Stomach smooth muscle (tissue), 2 donors: ENCODE data around the gene FAM180A.
"Not testable (repeated sequence)": the region's sequence is repeated elsewhere in the genome, so short reads cannot be mapped to it uniquely, and the experiment has no call there.

Source experiments
- H3K27ac ChIP-seq: one replicate; pipeline ENCODE4 v1.7.0; 2013; ENCODE audit warnings: mild to moderate bottlenecking, low read length, inconsistent platforms
- H3K27me3 ChIP-seq, 2 donors: one replicate each; pipeline ENCODE4 v1.7.0; 2013; ENCODE audit warnings: low read length in 2 of 2; ENCODE audit not compliant: insufficient read depth in 2 of 2, control insufficient read depth in 1 of 2
- H3K36me3 ChIP-seq, 2 donors: one replicate each; pipeline ENCODE4 v1.7.0; 2013; ENCODE audit warnings: low read length in 2 of 2; ENCODE audit not compliant: control insufficient read depth in 2 of 2, insufficient read depth in 2 of 2
- H3K4me1 ChIP-seq: one replicate; pipeline ENCODE4 v1.7.0; 2013; ENCODE audit warnings: low read length; ENCODE audit not compliant: control insufficient read depth, insufficient read depth
- H3K4me3 ChIP-seq, 2 donors: one replicate each; pipeline ENCODE4 v1.7.0; 2013; ENCODE audit warnings: low read length in 2 of 2
- H3K9ac ChIP-seq, 2 donors: one replicate each; pipeline ENCODE4 v1.7.0; 2013; ENCODE audit warnings: low read length in 2 of 2, mild to moderate bottlenecking in 1 of 2
- H3K9me3 ChIP-seq, 2 donors: one replicate each; pipeline ENCODE4 v1.7.0; 2013; ENCODE audit warnings: low read length in 2 of 2; ENCODE audit not compliant: control insufficient read depth in 2 of 2
- donor health status: healthy.
- donor health status: Pancreatic carcinoma.

Gene FAM180A

DNA sequence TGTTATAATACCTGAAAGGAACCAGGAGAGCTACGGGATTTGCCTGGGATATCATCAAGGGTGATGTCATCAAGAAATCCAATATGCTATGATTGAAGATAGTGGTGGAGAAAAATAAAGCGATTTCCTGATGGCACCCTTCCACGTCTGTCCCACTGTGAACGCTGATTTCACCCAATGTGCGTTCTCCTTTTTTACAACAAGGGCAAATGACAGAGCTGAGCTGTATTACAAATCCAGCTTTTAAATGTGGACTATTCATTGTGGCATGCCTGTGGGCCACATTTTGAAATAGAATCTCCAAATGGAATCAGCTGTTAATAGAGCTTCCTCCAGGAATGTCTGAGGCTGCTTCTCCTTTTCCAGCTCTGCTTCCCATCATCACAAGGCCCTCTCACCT is 43.9 kb downstream of the FAM180A start:
- no peak overlapping the region for H3K4me3 ChIP-seq
- no peak overlapping the region for H3K27ac ChIP-seq
- H3K36me3 ChIP-seq = no peaks in the 10 kb centered on the region
- no peaks in the 10 kb centered on the region for H3K9me3 ChIP-seq
- H3K27me3 ChIP-seq = no peaks in the 10 kb centered on the region
- no peaks in the 10 kb centered on the region for H3K4me1 ChIP-seq
- H3K9ac ChIP-seq = no peak overlapping the region

DNA sequence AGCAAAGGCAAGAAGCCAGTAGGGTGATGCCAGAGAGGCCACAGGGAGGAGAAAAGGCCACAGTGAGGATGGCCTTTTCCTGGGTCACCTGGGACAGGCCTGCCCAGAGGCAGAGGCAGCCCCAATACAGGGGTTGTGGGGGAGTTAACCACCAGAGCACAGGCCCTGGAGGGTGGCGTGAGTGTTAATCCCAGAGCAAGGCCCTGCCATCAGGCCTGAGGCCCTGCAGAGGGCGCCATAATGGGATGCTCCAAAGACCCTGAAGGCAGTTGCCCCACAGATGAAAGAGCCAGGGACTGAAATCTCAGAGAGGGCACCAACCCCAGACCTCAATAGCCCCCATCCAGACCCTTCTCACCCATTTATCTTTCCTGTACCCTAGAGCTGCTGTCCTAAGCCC is 44.5 kb downstream of the FAM180A start:
- no peaks in the 10 kb centered on the region for H3K36me3 ChIP-seq
- no peak overlapping the region for H3K4me3 ChIP-seq
- no peak overlapping the region for H3K27ac ChIP-seq
- H3K27me3 ChIP-seq = no peaks in the 10 kb centered on the region
- no peak overlapping the region for H3K9ac ChIP-seq
- no peaks in the 10 kb centered on the region for H3K4me1 ChIP-seq
- H3K9me3 ChIP-seq = no peaks in the 10 kb centered on the region

DNA sequence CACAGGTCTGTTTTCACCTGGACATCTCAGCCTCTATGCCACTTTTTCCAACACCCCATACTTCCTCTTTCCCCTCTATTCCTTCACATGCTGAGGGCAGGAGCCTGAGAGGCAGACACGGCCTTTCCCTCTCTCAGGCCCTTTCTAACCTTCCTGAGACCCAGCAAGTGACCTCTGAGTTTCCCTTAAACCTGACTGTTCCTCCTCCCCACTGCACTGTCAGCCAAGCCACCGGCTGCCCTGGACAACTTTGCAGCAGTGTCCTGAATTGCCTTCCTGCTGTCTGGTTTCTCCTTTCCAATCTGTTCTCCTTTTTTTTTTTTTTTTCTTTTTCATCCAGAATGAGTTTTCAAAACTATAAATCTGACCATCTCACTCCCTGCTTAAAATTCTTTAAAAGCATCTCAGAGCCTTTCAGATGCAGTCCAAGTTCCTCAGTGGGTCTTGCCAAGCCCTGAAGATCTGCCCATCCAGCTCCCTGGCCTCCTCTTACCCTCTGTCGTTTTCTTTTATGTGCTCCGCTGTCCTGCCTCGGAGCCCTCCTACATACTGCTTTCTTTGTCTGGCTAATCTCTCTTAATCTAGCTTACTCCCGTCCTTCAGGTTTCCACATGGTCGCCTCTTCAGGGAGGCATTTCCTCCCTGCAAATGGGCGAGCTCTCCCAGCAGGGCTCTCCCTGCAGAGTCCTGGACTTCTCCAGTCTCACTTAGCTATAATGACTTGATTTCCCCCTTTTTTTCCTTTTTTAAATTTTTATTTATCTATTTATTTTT is 51.1 kb downstream of the FAM180A start:
- H3K27ac ChIP-seq = no peak overlapping the region
- no peak overlapping the region for H3K4me3 ChIP-seq
- H3K27me3 ChIP-seq = no peaks in the 10 kb centered on the region

DNA sequence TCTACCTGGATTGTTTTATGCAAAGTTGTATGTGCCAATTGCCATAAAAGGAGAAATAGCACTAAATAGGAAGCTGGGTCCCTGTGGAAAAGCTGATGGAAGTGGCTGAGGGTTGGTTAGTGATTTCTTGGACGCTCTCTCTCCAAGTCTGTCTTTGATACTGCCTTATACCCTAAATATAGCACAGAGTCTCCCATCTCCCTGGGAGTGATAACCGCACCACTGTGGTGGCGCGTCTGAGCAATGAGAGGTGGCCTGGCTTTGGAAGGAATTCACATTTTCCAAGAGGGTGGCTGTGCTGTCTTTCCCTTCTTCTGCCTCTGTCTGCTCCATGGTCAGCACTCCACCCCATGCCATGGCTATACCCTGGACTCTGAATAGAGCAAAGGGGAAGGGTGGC is 55.1 kb downstream of the FAM180A start:
- Histone ChIP-seq H3K27ac (no peak overlapping the region), H3K9ac (no peak overlapping the region), H3K27me3 (no peaks in the 10 kb centered on the region), H3K4me3 (no peak overlapping the region), H3K9me3 (no peaks in the 10 kb centered on the region), H3K4me1 (no peaks in the 10 kb centered on the region), H3K36me3 (peaks cover 10 to 11% of the 10 kb centered on the region in 2 donors)

More for the DNA sequence above, 51.1 kb downstream of the FAM180A start:
- no peaks in the 10 kb centered on the region for H3K4me1 ChIP-seq
- H3K9me3 ChIP-seq = no peaks in the 10 kb centered on the region
- peaks cover under 1 to 6% of the 10 kb centered on the region in 2 donors for H3K36me3 ChIP-seq
- H3K9ac ChIP-seq = no peak overlapping the region

DNA sequence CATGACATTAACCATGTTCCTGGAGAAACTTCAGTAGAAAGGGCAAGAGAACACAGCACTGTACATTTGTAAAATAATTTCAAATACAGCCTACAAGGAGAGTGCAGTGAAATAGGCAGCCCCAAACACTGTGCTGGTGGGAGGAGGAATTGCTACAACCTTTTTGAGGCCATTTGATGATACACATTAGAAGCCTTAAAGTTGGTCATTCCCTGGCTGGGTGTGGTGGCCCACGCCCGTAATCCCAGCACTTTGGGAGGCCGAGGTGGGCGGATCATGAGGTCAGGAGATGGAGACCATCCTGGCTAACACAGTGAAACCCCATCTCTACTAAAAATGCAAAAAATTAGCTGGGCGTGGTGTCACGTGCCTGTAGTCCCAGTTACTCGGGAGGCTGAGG is 56.0 kb downstream of the FAM180A start:
- H3K4me1 ChIP-seq, H3K27me3 ChIP-seq, H3K27ac ChIP-seq, H3K4me3 ChIP-seq, H3K9ac ChIP-seq, H3K9me3 ChIP-seq: not testable (repeated sequence)
- peaks cover 10 to 11% of the 10 kb centered on the region in 2 donors for H3K36me3 ChIP-seq

DNA sequence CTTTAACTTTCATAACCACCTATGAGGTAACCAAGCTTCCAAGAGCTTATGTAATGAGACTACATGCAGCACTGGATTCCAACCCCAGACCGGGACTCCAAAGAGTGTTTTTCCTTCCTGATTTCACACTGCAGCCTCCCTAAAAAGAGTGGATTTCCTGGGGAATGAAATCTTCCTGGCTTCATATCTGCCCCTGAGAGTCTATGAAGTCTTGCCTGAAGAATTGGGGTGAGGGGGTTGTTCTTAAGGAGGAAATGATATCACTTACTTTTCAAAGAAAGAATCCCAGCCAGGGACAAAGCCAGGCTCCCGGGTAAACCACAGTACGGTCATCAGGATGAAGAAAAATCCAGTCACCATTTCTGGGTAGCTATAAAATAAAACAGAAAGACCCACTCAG is 56.6 kb downstream of the FAM180A start:
- Histone ChIP-seq H3K27me3 (no peaks in the 10 kb centered on the region), H3K9ac (no peak overlapping the region), H3K4me3 (no peak overlapping the region), H3K4me1 (no peaks in the 10 kb centered on the region), H3K36me3 (peaks cover 10 to 11% of the 10 kb centered on the region in 2 donors), H3K9me3 (no peaks in the 10 kb centered on the region), H3K27ac (no peak overlapping the region)

DNA sequence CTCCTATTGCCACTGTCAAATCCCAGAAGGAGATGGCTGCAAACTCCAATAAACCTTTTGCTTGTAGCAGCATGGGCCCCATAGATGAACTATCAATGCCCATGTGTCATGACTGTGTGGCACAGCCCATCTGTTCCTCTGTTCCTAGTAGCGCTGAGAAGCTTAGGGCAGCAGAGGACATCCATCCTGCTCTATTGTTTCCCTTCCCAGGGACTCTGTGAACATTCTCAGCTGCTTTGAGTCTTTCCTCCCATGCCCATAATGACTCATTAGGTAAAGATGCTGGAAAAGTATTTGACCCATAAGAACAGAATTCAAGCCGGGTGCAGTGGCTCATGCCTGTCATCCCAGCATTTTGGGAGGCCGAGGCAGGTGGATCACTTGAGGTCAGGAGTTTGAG is 58.0 kb downstream of the FAM180A start:
- H3K4me3 ChIP-seq = no peak overlapping the region
- H3K9me3 ChIP-seq = no peaks in the 10 kb centered on the region
- no peaks in the 10 kb centered on the region for H3K27me3 ChIP-seq
- H3K9ac ChIP-seq = no peak overlapping the region
- no peak overlapping the region for H3K27ac ChIP-seq
- H3K36me3 ChIP-seq = peaks cover 10 to 13% of the 10 kb centered on the region in 2 donors
- no peaks in the 10 kb centered on the region for H3K4me1 ChIP-seq

DNA sequence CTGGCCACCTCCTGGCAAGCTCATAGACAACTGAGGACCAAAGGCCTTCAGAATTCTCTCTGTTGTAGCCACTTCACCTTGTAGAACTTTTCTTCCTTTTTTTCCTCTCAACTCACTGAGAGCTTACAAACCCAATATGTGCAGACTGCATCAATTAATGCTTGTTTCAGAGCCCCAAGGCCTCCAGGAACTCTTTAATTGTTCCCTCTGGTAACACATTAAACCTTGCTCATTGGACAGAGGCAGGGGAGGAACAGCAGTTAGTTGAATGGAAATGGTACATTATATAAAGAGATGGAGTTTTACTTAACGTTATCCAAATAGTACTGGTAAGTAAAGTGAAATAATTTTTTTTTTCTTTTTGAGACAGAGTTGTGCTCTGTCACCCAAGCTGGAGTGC is 61.1 kb downstream of the FAM180A start:
- no peak overlapping the region for H3K9ac ChIP-seq
- no peak overlapping the region for H3K4me3 ChIP-seq
- no peaks in the 10 kb centered on the region for H3K27me3 ChIP-seq
- H3K36me3 ChIP-seq = peaks cover 9 to 12% of the 10 kb centered on the region in 2 donors
- no peaks in the 10 kb centered on the region for H3K9me3 ChIP-seq
- H3K27ac ChIP-seq = no peak overlapping the region
- peaks cover 14% of the 10 kb centered on the region for H3K4me1 ChIP-seq

DNA sequence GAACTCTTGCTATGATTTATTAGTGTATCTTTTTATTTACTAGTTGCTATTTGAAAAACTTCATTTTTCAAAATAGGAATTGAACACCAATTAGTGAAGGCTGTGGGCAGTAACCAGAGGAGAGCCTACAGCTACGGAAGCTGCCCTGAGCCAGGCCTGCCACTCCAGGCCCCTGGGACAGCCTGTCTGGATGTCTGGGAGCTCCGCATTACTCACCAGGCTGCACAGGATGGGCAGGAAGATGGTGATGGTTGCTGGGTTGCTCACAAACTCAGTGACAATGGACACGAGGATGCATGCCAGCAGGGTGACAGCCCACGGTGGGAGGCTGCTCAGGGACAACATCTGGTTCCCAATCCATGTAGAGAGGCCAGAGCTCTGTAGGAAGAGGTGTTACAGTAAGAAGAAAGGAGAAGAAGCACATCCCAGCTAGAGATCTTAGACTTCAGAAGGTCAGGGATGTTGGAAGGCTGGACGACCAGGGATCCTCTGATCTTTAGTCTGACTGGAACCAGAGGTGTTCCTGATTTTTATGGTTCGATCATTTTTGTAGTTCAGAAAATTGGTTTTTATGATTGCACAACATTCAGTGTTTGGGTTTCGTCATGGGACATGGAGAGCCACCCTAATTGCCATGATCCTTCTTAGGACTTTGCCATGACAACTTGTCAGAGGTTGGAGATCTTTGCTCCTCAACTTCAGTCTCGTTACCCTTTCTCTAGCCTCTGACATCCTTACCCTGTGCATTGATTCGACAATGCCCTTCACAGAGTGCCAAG is 63.1 kb downstream of the FAM180A start:
- Histone ChIP-seq H3K9me3 (no peaks in the 10 kb centered on the region), H3K4me3 (no peak overlapping the region), H3K36me3 (peaks cover 3 to 6% of the 10 kb centered on the region in 2 donors), H3K27ac (no peak overlapping the region), H3K4me1 (peaks cover 26% of the 10 kb centered on the region), H3K27me3 (no peaks in the 10 kb centered on the region), H3K9ac (no peak overlapping the region)

DNA sequence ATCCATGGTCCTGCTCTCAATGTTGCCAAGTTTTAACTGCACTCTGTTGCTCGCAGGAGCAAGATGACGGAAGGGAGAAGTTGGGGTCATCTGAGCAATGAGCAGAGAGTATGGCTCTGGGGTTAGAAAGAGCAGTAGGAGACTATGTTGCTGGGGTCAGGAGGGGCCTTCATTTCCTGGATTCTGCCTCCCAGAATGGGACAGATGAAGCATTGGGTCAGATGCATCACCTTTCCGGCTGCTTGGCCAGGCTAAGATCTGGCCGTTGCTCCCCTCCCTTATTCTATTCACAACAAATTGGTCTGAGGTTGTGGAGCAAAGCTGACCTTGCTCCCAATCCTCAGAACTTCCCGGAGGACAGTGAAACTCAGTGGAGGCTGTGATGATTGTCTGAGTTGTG is 63.9 kb downstream of the FAM180A start:
- Histone ChIP-seq H3K27ac (no peak overlapping the region), H3K9me3 (no peaks in the 10 kb centered on the region), H3K4me1 (peaks cover 26% of the 10 kb centered on the region), H3K4me3 (no peak overlapping the region), H3K9ac (no peak overlapping the region), H3K36me3 (peaks cover 3 to 4% of the 10 kb centered on the region in 2 donors), H3K27me3 (no peaks in the 10 kb centered on the region)

DNA sequence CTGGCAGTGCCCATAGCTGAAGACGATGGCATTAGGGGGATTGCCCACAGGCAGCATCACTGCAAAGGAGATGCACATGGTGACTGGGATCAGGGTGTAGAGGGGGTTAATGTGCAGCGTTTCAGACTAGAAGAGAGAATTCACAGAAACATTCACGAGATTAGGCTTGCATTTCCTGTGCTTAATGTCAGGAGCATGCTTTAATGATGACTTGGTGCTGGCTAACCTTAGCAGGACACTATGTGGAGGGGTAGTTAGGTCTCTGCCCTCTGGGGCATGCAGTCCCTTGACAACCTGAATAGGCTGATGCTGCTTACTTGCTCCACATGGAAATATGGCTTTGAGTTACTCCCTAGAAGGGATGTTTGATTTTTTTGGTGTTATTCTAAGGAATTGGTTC is 64.5 kb downstream of the FAM180A start:
- H3K36me3 ChIP-seq = peaks cover 0 to 4% of the 10 kb centered on the region in 2 donors

More for the DNA sequence above, 64.5 kb downstream of the FAM180A start:
- no peaks in the 10 kb centered on the region for H3K9me3 ChIP-seq
- peaks cover 26% of the 10 kb centered on the region for H3K4me1 ChIP-seq
- no peak overlapping the region for H3K4me3 ChIP-seq
- no peak overlapping the region for H3K9ac ChIP-seq
- no peak overlapping the region for H3K27ac ChIP-seq
- no peaks in the 10 kb centered on the region for H3K27me3 ChIP-seq
